Fibroblast of skin of right biceps (primary cell): ENCODE results near the gene RAB11B.
"Not testable (repeated sequence)": the region's sequence is repeated elsewhere in the genome, so short reads cannot be mapped to it uniquely, and the experiment has no call there.

Source experiments
- DNase-seq: peaks from one replicate; pipeline ENCODE4 v3.0.0-alpha.2; 2013

The RAB11B gene

DNA sequence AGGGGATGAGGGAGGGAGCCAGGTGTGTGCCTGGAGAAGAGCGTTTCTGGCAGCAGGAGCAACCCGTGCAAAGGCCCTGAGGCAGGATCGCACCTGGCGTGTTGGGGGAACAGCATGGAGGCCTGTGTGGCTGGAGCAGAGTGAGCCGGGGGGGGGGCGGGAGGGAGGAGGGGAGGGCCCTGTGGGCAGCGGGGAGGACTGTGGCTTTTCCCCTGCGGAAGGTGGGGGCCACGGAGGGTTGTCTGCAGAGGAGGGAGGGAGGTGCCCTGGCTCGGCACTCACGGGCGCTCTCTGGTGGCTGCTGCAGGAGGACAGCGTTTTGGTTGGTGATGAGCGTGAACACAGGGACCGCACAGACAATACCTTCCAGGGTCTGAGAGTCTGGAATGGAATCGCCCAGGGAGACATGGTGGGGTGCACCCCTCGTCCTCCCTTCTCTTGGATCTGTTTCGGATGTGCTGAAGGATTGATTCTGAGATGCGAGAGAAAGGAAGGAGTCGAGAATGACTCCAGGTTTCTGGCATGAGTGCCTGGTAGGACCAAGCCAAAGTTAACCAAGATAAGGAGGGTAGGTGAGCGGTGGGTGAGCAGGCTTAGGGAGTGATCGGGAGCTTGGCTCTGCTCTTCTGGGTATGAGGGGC is 6.5 kb downstream of the RAB11B start:
- DNase-seq = peak; percentile 55

DNA sequence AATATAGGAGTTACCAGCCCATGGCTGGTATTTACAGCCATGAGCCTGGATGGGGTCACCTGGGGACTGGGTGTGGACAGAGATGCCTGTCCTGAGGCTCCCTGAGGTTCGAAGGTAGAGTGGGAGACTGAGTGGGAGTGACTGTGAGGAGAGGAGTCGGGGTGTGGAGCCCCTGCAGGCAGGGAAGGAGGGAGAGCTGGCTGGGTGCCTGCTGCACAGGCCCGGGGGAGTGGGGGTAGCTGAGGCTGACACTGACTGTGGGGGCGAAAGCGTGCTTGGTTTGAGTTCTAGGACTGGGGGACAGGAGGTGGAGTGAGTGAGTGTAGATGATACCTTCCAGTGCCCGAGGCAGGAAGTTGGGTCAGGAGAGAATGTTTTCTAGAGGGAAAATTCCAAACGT is 7.1 kb downstream of the RAB11B start:
- DNase-seq = no peak

DNA sequence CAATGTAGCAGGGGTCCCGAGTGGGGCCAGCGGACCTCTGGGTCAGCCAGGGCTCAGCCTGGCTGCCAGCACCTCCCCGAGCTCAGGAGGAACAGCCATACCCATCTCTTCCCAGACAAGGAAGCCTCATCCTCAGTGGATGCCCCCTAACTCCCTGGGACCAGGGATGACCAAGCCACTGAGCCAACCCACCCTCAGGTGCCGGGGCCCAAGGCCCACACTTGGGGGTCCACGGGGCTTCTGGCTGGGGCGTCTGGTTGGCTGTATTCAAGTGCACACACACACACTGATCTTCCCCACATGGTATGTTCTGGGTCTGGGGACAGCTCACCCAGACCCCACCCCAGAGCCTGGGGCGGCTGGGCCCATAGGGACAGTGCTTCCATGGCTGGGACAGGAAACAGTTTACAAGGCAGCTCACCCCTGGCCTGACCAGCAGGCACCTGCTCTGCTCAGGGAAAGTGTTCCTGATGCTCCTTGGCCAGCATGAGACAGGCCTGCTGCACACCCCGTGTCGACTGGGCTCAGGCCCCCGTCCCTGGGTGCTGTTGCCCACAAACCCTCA is 7.7 kb downstream of the RAB11B start:
- no peak for DNase-seq

DNA sequence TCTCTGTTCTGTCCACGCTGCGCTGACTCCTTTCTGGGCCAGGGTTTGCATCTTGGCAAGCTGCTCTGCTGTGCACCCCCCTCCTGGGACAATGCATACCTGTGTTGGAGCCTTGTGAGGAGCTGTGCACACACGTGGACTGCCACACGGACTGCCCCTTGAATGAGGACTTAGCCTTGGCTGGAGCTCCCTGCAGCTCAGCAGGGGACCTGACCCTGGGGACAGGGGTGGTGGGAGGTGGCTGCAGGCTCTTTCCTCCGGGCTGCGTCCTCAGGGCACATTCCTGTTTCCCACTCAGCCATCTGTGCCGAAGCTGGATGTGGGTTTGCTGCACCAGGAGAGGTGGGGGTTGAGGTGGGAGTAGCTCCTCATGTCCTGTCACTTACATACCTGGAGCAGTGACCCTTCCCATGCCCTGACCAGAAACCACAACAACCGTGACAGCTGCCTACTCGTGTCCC is 8.2 kb downstream of the RAB11B start:
- DNase-seq = no peak

DNA sequence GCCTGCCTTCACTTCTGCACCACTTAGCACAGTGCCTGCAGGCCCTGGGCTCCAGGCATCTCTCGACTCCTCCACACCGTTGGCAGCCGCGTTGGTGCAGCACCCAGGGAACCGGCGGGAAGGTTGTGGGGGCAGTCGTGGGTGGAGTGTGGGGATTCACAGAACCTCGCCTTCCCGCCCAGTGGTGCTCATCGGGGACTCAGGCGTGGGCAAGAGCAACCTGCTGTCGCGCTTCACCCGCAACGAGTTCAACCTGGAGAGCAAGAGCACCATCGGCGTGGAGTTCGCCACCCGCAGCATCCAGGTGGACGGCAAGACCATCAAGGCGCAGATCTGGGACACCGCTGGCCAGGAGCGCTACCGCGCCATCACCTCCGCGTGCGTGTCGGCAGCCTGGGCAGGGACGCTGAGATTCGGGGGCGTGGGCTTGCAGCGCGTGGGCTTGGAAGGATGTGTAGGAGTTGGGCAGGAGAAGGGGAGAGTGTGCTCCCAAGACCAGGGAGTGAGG is 9.6 kb downstream of the RAB11B start:
- no peak for DNase-seq

DNA sequence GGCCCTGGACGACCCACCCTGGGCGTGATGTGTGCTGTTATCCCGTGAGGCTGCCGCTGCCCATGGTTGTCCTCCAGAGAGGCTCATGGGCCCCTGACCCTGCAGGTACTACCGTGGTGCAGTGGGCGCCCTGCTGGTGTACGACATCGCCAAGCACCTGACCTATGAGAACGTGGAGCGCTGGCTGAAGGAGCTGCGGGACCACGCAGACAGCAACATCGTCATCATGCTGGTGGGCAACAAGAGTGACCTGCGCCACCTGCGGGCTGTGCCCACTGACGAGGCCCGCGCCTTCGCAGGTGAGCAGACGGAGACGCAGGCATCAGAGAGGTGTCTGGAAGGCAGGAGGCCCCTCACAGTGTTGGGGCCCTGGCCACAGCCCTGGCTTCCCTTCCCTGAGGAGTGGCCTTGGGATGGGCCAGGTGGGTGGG is 11.8 kb downstream of the RAB11B start:
- no peak for DNase-seq

DNA sequence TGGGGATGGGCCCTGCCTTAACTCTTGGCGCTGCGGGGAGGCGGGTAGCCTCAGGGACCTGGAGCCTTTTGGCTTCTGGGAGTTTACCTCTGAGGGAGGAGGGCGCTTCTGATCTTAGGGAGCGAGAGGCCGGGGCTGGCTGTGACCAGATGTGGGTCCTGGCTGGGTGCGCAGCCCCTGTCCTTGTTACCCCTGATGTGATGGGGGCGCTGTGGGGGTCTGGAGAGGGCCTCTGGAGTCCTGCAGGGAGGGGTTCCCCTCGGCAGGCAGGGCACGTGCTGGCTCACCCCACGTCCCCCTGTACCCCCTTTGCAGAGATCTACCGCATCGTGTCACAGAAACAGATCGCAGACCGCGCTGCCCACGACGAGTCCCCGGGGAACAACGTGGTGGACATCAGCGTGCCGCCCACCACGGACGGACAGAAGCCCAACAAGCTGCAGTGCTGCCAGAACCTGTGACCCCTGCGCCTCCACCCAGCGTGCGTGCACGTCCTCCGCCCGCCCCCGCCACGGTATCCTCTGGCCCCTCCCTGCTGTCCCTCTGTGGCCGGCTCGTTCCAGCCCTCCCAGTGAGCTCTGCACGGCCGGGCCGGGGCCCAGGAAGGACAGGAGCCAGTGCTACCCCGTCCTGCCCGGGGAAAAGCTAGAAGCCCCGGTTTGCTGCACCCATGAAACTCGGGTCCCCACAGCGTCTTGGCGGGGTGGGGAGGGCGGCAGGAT is 13.1 kb downstream of the RAB11B start:
- DNase-seq = no peak

DNA sequence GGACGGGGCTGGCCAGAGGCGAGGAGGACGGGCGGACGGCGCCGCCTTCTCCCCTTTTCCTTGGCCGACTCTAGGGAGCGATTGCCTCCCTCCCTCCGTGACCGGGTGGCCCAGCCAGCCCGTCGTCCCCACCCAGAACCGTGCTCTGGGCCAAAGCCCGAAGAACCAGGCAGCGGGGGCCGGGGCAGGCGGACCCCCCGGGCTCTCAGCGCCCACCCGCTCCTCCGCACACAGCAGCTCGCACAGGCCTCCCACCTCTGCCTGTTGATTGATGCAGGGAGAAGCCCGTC is 13.6 kb downstream of the RAB11B start:
- no peak for DNase-seq

DNA sequence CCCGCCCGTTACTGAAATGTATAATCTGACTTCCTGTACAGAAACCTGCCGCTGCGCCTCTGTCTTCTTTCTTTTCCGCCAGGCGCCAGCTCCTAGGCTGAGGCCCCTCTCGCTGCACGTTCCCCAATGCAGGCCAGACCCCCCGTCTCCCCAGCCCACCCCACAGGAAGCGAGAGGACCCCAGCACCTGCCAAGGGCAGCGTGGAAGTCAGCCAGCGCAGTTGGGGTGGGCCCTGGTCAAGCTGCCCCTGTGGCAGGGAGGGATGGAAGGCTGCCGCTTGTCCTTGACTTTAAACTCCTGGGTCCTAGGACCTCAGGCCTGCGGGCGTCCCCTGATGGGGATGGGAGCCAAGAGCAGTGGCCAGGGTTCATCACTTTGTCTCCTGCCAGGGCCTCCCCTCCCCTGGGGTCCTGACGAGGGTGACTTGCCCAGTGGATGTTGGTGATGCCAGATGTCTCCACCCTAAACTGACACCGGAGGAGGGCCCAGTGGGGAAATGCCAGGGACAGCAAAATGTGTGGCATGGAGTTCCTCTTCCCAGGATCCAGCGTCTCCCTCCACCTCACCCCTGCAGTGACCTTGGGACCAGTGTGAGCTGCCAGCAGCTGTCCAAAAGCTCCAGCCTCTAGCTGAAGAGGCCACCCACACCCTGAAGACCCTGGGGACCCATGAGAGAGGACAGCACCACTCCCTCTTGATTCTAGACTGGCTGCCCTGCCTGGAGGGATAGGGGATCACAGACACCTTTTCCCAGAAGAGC is 14.4 kb downstream of the RAB11B start:
- no peak for DNase-seq

DNA sequence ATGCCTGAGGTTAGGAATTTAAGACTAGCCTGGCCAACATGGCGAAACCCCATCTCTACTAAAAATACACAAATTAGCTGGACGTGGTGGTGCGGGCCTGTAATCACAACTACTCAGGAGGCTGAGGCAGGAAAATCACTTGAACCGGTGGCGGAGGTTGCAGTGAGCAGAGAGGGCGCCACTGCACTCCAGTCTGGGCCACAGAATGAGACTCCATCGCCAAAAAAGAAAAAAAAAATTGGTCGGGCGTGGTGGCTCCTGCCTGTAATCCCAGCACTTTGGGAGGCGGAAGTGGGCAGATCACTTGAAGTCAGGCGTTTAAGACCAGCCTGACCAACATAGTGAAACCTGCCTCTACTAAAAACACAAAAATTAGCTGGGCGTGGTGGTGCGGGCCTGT is 20.6 kb downstream of the RAB11B start:
- not testable (repeated sequence) for DNase-seq

DNA sequence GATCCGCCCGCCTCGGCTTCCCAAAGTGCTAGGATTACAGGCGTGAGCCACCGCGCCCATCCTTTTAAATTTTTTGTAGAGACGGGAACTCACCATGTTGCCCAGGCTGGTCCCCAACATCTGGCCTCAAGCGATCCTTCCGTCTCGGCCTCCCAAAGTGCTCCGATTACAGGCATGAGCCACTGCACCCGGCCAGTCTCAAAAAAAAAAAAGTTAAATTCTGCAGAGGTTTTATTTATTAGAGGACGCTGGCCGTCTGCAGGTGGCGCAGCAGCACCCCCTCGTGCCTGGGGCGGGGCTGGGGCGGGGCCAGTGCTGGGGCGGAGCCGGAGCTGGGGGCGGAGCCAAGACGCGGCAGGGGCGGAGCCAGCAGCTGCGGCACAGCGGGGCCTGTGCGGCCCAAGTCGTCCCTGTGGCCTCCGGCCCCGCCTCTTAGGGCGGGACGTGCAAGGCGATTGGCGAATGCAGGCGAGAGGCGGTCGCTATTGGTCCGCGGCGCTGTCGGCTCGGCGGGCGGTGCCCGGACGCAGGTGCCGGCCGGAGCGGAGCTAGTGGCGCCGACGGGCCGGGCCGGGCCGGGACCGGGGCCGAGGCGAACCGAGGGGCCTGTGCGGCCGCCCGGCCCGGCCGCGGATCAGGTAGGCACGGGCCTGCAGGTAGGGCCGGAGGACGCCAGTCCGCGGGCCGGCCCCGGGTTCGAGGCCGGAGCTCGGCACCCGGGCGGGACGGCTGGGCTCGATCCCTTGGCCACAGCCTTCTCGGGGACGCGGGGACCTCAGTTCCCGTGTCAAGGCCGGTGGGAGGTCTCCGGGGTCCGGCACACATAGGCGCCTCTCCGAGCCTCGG is 22.8 kb downstream of the RAB11B start, which contains the start of gene MARCHF2:
MARCHF2 (plus strand) TSS at position 523 of the 846 bp plus-strand sequence. CDS start 8,536 bp downstream, outside the sequence.
- peak; percentile 95 for DNase-seq

DNA sequence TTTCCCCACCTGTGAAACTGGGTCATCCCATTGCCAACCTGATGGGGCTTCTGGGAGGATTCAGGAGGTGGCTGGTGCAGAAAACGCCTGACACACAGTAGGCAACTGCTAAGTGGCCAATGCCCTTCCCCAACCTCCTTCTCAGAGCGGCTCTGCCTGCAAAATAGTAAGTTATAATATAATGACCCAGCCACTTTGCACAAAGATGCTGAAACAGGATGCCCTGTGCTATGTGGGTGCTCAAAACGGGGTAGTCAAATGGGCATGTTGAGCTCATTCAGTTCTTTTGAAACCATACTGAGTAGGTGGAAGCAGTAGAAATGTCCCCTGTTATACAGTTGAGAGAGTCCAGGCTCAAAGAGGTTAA is 23.5 kb downstream of the RAB11B start:
- DNase-seq = no peak

DNA sequence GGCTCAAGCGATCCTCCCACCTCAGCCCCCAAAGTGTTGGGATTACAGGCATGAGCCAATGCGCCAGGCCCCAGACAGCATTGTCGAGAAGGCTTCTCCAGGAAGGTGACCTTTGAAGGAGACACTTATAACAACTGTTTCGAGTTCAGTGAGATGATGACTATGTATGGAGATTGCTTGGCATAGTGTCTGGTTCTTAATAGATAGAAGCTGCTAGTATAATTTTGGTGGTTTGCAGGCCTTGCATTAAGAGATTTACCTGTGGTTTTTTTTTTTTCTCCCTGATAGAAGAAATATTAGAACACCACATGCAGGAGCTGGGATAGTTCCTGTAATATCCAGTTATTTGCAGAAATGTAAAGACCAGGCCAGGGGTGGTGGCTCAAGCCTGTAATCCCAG is 26.6 kb downstream of the RAB11B start:
- no peak for DNase-seq

DNA sequence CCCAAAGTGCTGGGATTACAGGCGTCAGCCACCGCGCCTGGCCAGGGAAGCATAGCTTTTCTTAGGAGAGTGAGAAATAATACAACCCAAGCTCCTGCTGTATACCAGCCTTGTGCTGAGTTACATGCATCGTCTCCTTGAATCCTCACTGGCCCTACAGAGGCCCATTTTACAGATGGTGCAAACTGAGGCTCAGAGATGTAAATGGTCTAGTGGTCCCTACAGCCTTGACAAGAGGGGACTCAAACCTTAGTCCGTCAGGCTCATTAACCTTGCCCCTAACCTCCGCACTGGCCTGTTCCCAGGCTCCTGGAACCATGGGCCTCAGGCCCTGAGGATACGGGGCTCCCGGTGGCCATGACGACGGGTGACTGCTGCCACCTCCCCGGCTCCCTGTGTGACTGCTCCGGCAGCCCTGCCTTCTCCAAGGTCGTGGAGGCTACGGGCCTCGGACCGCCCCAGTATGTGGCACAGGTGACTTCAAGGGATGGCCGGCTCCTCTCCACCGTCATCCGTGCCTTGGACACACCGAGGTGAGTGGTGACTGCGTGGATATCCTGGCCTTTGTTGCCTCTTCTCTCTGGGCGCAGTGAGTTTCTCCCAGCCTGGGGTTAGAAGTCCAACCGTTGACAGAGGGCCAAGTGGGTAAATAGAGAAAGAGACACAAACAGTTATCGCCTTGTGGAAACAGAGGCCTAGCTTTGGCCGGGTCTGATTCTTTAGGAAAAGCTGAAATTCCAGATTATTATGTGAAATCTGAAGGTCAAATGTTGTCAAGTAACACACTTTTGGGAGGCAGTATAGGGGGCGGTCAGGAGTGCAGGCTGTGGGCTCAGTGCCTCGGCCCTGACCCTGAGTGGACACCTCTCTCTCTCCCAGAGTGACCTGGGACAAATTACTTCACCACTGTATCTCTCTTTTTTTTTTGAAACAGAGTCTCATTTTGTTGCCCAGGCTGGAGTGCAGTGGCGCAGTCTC is 31.6 kb downstream of the RAB11B start:
- DNase-seq = no peak

DNA sequence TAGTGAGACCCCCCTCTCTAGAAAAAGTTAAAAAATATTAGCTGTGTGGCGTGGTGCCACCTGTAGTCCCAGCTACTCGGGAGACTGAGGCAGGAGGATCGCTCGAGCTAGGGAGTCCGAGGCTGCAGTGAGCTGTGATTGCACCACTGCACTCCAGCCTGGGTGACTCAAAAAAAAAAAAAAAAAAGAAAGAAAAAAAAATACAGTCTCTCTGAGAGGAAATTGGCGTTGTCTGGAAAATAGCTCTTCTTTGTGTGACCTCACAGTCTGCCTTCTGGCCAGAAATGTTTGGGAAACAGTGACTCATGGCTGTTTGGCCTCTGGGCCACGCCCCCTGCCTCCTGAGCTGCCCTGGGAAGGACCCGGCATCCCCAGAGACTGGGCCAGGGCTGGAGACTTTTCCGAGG is 33.7 kb downstream of the RAB11B start:
- peak; percentile 97 for DNase-seq

DNA sequence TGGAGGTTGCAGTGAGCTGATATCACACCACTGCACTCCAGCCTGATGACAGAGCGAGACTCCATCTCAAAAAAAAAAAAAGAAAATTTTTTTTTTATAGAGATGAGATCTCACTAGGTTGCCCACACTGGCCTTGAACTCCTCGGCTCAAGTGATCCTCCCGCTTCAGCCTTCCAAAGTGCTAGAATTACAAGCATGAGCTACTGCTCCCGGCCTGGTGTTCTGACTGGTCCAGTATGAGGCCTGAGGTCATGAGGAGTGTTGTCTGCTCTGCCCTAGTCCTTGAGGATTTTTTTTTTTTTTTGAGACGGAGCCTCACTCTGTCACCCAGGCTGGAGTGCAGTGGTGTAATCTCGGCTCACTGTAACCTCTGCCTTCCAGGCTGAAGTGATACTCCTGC is 35.2 kb downstream of the RAB11B start:
- not testable (repeated sequence) for DNase-seq

DNA sequence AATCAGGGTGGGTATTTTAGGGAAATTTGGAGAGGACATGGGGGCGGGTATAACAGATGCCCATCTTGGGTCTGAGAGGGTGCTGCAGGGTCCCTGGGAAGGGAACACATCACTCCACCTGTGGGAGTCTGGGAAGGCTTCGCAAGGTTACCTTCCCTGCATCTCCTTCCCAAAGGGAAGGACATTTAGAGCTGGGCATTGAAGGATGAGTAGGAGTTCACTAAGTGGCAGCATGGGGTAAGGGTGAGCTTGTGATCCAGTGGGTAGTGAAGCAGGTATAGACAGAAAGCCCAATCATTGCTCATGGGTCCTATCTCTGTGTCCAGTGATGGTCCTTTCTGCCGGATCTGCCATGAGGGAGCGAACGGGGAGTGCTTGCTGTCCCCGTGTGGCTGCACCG is 36.1 kb downstream of the RAB11B start:
- DNase-seq = no peak

DNA sequence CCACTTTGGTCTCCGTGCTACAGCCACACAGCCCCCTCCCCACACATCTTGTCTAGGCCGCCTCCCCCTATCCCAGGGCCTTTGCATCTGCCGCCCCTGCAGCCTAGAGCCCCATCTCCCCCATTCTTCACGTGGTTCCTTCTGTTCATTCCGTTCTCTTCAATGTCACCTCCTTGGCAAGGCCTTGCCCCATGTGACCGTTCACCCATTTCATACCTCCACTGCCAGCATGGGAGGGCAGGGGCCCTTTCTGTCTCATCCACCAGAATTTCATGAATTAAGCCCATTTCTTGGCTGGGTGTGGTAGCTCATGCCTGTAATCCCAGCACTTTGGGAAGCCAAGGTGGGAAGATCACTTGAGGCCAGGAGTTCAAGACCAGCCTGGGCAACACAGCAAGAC is 38.9 kb downstream of the RAB11B start:
- no peak for DNase-seq

DNA sequence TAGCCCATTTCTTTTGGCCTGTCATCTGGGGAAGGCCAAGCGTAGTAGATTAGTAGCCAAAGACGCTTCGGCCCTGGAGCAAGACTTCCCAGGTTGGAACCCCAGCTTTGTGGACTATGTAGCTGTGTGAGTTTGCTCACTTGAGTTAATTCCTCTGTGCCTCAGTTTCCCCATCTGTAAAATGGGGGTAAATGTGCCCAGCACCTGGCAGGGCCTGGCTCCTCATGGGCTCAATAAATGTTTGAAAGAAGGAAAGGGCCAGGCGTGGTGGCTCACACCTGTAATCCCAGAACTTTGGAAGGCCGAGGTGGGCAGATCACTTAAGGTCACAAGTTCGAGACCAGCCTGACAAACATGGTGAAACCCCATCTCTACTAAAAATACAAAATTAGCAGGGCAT is 39.7 kb downstream of the RAB11B start:
- no peak for DNase-seq

DNA sequence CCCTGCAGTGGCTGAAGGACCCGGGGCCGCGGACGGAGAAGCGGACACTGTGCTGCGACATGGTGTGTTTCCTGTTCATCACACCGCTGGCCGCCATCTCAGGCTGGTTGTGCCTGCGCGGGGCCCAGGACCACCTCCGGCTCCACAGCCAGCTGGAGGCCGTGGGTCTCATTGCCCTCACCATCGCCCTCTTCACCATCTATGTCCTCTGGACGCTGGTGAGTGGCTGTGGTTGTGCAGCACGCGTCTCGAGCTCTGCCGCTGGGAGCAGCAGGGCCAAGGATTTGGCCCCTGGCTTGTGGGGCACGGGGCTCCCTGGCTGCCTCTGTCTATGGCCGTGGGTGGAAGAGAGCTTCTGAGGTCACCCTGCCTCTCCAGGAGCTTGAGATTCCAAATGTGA is 40.5 kb downstream of the RAB11B start:
- no peak for DNase-seq

DNA sequence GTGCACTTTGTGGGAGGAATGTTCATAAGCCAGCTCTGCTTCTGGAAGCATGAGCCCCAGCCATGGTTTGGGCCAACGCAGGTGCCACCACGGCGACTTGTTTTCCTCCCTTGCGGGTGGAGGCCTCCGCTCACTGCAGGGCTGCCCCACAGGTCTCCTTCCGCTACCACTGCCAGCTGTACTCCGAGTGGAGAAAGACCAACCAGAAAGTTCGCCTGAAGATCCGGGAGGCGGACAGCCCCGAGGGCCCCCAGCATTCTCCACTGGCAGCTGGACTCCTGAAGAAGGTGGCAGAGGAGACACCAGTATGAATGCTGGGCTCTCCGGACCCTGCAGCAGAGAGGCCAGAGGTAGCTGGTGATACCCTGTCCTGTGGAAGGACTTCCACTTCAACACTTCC is 48.1 kb downstream of the RAB11B start:
- DNase-seq = no peak
